Suppressor macrophage treated with lipopolysaccharide for 1 hour (primary cell): ENCODE data around the gene ARHGAP5.
A peak's percentile ranks its signal among the peaks of the same experiment; 100 is the strongest.

ENCODE experiments used
- DNase-seq, 3 donors: peaks; one replicate each; pipeline ENCODE4 v3.0.0-alpha.2; 2020 to 2022

ARHGAP5 gene

GRCh38 chr14:32075672-32076277 is 1.3 kb upstream of the ARHGAP5 start:
- peak in 2 of 3 donors; percentile 12 to 15 for DNase-seq

DNA sequence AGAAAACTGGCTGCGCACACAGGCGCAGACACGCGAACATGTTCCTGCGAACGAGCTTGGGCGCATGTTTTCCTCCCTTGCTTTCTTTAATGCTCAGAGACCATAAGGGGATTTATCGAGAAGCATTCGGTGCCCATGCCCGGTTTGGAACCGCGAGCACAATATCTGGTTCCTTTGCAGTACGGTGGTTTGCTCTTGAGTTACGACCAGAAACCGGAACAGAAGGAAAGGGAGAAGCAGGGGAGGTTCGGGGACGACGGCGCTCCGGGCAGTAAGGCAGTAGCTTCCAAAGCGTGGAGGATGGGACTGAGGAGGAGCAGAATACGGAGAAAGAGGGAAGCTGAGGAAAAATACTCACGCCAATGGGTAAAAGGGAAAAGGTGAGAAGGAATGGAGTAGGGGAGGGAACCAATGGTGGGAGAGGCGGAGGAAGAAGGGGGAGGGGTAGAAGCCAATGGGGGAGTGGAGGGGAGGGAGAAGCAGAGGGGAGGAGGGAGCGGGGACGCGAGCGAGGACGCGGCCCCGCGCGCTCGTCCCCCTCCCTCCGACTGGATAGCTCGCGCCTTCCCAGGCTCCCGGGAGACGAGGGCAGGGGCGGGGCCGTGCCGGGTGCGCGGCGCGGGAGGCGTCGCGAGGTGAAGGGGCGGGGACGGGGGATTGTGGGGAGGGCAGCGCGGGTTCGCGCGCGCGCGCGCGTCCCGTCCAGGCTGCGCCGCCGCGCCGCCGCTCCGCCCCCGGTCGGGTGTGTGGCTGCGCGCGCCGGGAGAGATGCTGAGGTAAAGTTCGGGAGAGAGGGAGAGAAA is 625 bp upstream of the ARHGAP5 start:
- peak; percentile 90 to 98 (median 94) for DNase-seq

DNA sequence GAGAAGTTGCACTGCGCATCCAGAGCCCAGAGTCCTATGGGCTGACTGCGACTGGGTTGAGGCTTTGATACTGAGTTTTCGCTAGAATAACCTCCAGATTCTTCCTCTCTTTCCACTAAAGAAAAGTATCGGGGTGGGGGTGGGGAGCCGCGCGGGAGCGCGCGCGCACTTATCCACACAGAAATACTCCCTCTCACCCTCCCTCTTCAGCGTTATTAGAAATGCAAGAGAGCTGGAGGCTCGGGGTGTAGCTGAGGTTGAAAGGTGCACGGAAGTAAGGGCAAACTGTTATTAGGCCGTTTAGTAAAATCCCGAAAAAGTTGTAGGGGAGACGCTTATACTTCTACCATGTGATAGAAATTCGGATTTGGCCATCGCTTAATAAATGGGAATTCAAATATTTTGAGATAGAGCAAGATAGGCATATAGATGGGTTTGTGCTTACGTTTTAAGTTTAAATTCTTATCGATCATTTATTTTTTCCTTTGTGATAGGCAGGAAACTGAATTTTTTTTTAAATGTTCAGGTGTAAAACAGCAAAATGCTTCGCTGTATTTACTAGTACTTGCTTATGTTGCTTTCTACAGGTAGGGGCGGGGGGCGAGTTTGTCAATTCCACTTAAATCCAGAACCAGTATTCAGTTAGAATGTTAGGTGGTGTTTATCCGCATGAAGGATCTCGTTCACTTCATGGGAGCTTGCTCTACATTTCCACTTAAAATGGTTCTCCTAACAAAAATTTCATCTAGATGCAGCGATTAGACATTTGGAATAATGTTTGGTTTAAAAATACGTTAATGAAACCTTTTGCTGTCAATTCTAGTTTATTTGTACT is 1.1 kb downstream of the ARHGAP5 start:
- peak in 2 of 3 donors; percentile 24 to 54 for DNase-seq

GRCh38 chr14:32078858-32079216 is 1.7 kb downstream of the ARHGAP5 start:
- peak in 1 of 3 donors; percentile 4 for DNase-seq

DNA sequence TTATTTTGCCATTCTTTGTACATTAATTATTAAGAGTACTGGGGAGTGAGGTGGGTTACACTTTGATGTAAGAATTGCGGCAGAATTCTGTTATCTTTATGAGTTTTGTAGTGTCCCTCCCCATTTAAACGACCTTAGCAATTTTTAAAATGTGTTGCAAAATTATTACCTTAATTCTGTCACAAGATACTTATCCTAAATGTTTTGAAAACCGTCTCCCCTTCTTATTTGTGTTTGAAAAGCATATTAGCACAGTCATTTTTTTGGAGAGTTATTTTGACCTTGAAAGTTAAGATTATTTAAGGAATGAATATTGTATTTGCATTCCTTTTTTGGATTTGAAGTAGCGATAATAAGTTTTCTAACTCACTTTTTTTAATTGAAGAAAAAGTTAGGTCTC is 2.2 kb downstream of the ARHGAP5 start:
- DNase-seq: no peak

- DNase-seq: no peak
Measured at GRCh38 chr14:32080001-32080510, 3.0 kb downstream of the ARHGAP5 start.

DNA sequence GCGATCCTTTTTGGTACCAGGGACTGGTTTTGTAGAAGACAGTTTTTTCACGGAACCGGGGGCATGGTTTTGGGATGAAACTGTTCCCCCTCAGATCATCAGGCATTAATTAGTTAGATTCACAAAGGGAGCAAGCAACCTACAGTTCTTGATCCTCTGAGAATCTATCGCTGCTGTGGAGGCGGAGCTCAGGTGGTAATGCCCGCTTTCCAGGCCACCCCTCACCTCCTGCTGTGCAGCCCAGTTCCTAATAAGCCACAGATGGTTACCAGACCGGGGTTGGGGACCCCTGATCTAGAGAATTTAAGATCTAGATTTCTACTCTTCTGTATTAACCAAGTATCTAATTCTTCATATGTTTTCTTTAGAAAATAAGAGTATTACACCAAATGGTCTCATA is 4.8 kb downstream of the ARHGAP5 start:
- DNase-seq: no peak

DNA sequence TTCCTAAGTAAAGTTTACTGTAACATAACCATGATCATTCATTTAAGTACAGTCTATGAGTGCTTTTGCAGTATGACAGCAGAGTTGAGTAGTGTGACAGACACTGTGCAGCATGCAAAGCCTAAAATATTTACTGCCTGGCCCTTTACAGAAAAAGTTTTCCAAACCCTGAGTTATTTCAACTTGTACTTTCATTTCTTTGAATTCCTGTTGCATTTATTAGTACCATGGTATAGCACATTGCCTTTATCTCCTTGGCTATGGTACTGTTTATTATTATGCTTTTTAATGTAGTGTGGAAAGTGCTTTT is 6.2 kb downstream of the ARHGAP5 start:
- DNase-seq: no peak

- no peak for DNase-seq
Measured at GRCh38 chr14:32083789-32084188, 6.7 kb downstream of the ARHGAP5 start.

DNA sequence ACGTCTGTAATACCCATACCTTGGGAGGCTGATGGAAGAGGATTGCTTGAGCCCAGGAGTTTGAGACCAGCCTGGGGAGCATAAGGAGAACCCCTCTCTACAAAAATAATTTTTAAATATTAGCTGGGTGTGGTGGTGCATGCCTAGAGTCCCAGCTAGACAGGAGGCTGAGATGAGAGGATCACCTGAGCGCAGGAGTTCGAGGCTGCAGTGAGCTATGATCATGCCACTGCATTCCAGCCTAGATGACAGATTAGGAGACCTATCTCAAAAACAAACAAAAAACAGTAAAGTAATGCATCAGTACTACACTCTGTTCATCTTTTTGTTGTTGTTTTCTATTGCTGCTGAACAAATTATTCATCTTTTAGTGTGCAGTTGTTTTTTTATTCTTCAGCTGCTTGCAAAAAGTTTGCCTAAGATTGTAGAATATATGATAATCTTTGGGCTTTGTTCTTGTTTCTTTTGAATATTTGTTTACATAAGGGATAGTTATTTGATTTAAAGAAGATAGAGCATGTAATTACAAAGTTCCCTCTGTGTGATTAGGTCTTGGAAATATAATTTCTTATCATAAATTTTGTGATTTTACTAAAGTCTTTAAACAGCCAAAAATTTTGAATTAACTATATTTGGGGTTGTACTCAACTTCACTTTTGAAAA is 8.2 kb downstream of the ARHGAP5 start:
- no peak for DNase-seq

- DNase-seq: no peak
Measured at GRCh38 chr14:32085845-32086383, 8.8 kb downstream of the ARHGAP5 start.

DNA sequence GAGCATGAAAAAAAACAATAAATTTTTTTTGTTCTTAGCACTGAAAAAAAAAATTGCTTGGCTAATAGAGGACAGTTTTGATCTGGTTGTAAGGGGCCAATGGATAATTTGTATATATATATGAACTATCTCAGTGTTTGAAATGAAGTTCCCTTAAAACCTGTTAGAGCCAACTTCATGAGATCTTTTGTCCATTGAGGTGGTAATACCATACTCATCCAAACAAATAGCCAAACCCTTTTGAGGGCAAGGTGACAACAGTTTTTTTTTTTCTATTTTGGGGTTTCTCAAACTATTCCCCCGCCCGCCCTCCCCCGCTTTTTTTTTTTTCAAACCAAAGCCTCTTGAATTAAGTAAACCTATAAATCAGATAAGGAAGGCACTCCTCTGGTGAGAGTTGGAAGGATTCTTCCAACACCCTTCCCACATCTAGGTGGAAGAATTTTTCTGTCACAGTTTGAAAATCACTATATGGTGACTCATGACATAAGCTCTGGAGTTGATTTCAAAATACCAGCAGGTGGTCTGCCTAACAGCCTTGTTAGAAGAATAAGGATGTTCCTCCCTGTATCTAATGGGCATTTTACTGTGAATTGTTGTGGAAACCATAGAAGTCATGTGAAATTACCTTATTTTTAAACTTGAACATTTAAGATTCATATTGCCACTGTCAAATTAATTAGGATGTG is 10.2 kb downstream of the ARHGAP5 start:
- DNase-seq: no peak

- no peak for DNase-seq
Measured at GRCh38 chr14:32087907-32088306, 10.8 kb downstream of the ARHGAP5 start.

GRCh38 chr14:32090686-32091085 is 13.6 kb downstream of the ARHGAP5 start:
- no peak for DNase-seq

GRCh38 chr14:32099473-32099872 is 22.4 kb downstream of the ARHGAP5 start:
- no peak for DNase-seq

DNA sequence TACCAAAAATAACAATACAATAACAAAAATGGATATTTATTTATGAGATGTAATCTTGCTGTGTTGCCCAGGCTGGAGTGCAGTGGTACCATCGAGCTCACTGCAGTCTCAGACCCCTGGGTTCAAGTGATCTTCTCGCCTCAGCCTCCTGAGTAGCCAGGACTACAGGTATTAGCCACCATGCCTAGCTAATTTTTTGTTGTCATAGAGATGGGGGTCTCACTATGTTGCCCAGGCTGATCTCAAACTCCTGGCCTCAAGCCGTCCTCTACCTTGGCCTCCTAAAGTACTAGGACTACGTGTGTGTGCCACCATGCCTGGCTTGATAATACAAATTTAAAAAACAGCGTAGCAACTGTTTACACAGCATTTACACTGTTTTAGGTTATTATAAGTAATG is 23.1 kb downstream of the ARHGAP5 start:
- DNase-seq: no peak

DNA sequence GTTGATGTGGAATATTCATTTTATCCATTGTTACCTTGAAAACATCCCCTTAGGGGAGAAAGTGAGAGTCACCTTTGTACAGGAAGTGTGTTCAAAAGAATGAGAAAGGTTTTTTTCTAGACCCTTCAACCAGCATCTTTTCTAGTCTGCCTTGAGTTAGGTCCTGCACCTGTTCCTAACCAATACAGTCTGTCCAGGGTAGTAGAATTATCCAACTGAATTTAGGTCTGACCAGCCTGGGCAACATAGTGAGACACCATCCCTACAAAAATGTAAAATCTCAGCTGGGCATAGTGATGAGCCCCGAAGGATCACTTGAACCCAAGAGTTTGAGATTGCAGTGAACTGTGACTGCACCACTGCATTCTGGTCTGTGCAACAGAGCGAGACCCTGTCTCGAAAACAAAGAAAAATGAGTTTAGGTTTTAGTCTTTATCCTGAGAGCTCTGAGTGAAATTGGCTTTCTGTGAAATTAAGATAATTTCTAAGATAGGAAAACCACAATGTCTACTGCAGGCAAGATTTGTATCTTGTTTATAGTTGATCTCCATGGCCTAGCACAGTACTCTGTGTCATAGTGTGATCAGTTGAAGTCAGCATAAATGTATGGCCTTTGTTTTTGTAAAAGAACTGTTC is 25.2 kb downstream of the ARHGAP5 start:
- no peak for DNase-seq

DNA sequence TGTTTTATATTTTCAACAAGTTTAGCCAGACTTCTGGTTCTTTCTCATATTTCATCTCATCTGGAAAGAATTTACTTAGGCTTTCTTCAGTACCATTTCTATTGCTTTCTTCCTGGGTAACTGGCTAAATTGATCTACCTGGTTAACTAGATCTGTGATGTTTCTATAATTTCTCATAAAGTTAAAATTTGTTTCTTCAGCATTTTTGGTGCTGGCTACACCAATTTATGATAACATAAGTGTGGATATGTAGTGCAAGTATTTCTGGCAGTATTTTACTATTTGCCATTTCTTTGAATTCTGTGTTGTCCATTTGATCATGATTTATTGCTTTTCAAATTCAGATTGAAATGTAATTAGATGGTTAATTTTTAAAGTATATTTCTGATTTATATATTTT is 25.9 kb downstream of the ARHGAP5 start:
- DNase-seq: no peak

- no peak for DNase-seq
Measured at GRCh38 chr14:32104308-32104707, 27.2 kb downstream of the ARHGAP5 start.

DNA sequence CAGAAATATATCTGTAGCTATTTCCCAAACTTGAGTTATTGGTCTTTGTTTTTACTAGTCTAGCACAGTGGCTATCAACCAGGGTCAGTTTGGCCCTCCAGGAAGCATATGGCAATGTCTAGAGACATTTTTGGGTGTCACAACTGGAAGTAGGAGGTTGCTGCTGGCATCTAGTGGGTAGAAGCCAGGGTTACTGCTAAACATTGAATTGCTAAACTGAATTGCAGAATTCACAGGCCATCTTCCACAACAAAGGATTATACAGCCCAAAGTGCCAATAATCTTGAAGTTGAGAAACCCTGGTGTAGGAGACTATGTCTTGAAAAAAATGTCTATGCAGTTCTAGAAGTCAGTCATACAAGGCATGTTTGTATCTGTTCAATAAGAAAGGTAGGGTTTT is 27.7 kb downstream of the ARHGAP5 start:
- peak in 2 of 3 donors; percentile 10 to 13 for DNase-seq

- no peak for DNase-seq
Measured at GRCh38 chr14:32109676-32110547, 32.8 kb downstream of the ARHGAP5 start.
